IMR-90 (cell line): ENCODE data around the gene SYS1. TPM values are rescaled to one million over a fixed set of nuclear protein-coding genes. Genes with fewer than 3 reads are reported as not detected.

Source experiments
- ATAC-seq: fragments of 200-7000 bp; cut with Tn5 transposase; 2 replicates; pipeline ENCODE4 v1.9.1; 2020; ENCODE audit warnings: low read depth, mild to moderate bottlenecking, moderate library complexity
- BruUV-seq: library from RNA; stranded (reverse); fragments of 400-500 nt; replicated peaks from 2 replicates; lab custom pipeline; 2021; lab: Mats Ljungman, UMichigan
- CTCF ChIA-PET: fragments of 300-600 bp; formaldehyde crosslinking; extraction: SDS; loops from one replicate; lab custom pipeline; 2021; ENCODE audit warnings: antibody characterized with exemption; lab: Yijun Ruan, JAX
- POLR2A ChIA-PET: fragments of 300-600 bp; sonication (Branson Sonifier 250); formaldehyde crosslinking; loops from one replicate; lab custom pipeline; 2022; ENCODE audit warnings: antibody characterized with exemption; ENCODE audit not compliant: unreplicated experiment; lab: Charles Lee
- DNase-seq: peaks from one replicate; pipeline ENCODE4 v3.0.0; 2013
- H2AFZ ChIP-seq: replicated peaks from 2 replicates; pipeline ENCODE3; 2013; ENCODE audit warnings: low read length, mild to moderate bottlenecking; ENCODE audit not compliant: poor library complexity
- H2AK5ac ChIP-seq: 2 replicates; pipeline ENCODE4 v1.6.1; 2013; ENCODE audit warnings: low read depth, low read length, inconsistent platforms
- H2AK9ac ChIP-seq: replicated peaks from 2 replicates; pipeline ENCODE3; 2013; ENCODE audit warnings: mild to moderate bottlenecking, low read depth, low read length, moderate library complexity; ENCODE audit not compliant: poor library complexity
- H2BK120ac ChIP-seq: 2 replicates; pipeline ENCODE4 v1.6.1; 2013; ENCODE audit warnings: low read depth, low read length, inconsistent platforms
- H2BK15ac ChIP-seq: 3 replicates; pipeline ENCODE4 v1.6.1; 2013; ENCODE audit warnings: low read depth, low read length, inconsistent platforms
- H2BK20ac ChIP-seq: 2 replicates; pipeline ENCODE4 v1.6.1; 2013; ENCODE audit warnings: low read depth, mild to moderate bottlenecking, inconsistent platforms, low read length, moderate library complexity
- H2BK5ac ChIP-seq: 2 replicates; pipeline ENCODE4 v1.6.1; 2013; ENCODE audit warnings: mild to moderate bottlenecking, low read depth, low read length, inconsistent platforms; ENCODE audit not compliant: poor library complexity, severe bottlenecking
- H3K14ac ChIP-seq: replicated peaks from 2 replicates; pipeline ENCODE4 v1.6.1; 2013; ENCODE audit warnings: low read depth, low read length, inconsistent platforms
- H3K18ac ChIP-seq: 2 replicates; pipeline ENCODE4 v1.6.1; 2013; ENCODE audit warnings: low read depth, low read length, control low read depth
- H3K23ac ChIP-seq: 2 replicates; pipeline ENCODE4 v1.6.1; 2013; ENCODE audit warnings: low read depth, low read length, inconsistent platforms
- H3K27ac ChIP-seq: 2 replicates; pipeline ENCODE4 v1.5.1; 2013; ENCODE audit warnings: mild to moderate bottlenecking, control low read depth, low read length; ENCODE audit not compliant: insufficient read depth
- H3K27me3 ChIP-seq: 2 replicates; pipeline ENCODE4 v1.6.1; 2013; ENCODE audit warnings: low read length; ENCODE audit not compliant: control insufficient read depth, insufficient read depth
- H3K36me3 ChIP-seq: 2 replicates; pipeline ENCODE4 v1.6.1; 2013; ENCODE audit warnings: low read length, mixed read lengths; ENCODE audit not compliant: control insufficient read depth, insufficient read depth
- H3K4ac ChIP-seq: 2 replicates; pipeline ENCODE4 v1.6.1; 2013; ENCODE audit warnings: low read depth, low read length, inconsistent platforms
- H3K4me1 ChIP-seq: 2 replicates; pipeline ENCODE4 v1.6.1; 2013; ENCODE audit warnings: low read length, mixed read lengths; ENCODE audit not compliant: control insufficient read depth, insufficient read depth
- H3K4me2 ChIP-seq: 2 replicates; pipeline ENCODE4 v1.6.1; 2013; ENCODE audit warnings: low read depth, mild to moderate bottlenecking, control low read depth, low read length, moderate library complexity
- H3K4me3 ChIP-seq: 2 replicates; pipeline ENCODE4 v1.5.1; 2013; ENCODE audit warnings: low read depth, mild to moderate bottlenecking, control low read depth, low read length, moderate library complexity; ENCODE audit not compliant: insufficient read depth
- H3K56ac ChIP-seq: 2 replicates; pipeline ENCODE4 v1.6.1; 2013; ENCODE audit warnings: low read length, inconsistent platforms; ENCODE audit not compliant: insufficient read depth; ENCODE audit errors: extremely low read depth
- H3K79me1 ChIP-seq, 2 experiments: 2 replicates each; pipeline ENCODE4 v1.6.1; 2013; ENCODE audit warnings: low read length in 2 of 2, inconsistent platforms in 1 of 2, low read depth in 1 of 2
- H3K9ac ChIP-seq: 2 replicates; pipeline ENCODE4 v1.6.1; 2013; ENCODE audit warnings: low read depth, low read length, control low read depth
- H3K9me1 ChIP-seq: 2 replicates; pipeline ENCODE4 v1.6.1; 2013; ENCODE audit warnings: low read length, inconsistent platforms; ENCODE audit not compliant: insufficient read depth
- H3K9me3 ChIP-seq: 2 replicates; pipeline ENCODE4 v1.6.1; 2013; ENCODE audit warnings: low read length; ENCODE audit not compliant: control insufficient read depth, insufficient read depth
- H4K20me1 ChIP-seq: 2 replicates; pipeline ENCODE4 v1.6.1; 2013; ENCODE audit warnings: low read length, inconsistent platforms; ENCODE audit not compliant: insufficient read depth
- H4K5ac ChIP-seq: 2 replicates; pipeline ENCODE4 v1.6.1; 2013; ENCODE audit warnings: mild to moderate bottlenecking, low read depth, low read length, control low read depth
- H4K8ac ChIP-seq, 2 experiments: 2 replicates each; pipeline ENCODE4 v1.6.1; 2013; ENCODE audit warnings: low read depth in 2 of 2, low read length in 2 of 2, control low read depth in 1 of 2, inconsistent platforms in 1 of 2
- H4K91ac ChIP-seq: 2 replicates; pipeline ENCODE4 v1.6.1; 2013; ENCODE audit warnings: low read depth, low read length, inconsistent platforms; ENCODE audit not compliant: insufficient read depth
- MXI1 ChIP-seq: IDR thresholded peaks from 2 replicates; pipeline ENCODE4 v1.6.1; 2012; ENCODE audit warnings: low read depth, mild to moderate bottlenecking, low read length, moderate library complexity, borderline replicate concordance
- POLR2A ChIP-seq: IDR thresholded peaks from 2 replicates; pipeline ENCODE4 v1.6.1; 2012; ENCODE audit warnings: mild to moderate bottlenecking, low read depth, low read length
- WGBS, 2 experiments: methylation state at CpG; one replicate each; pipeline versions ENCODE4 v1.1.5 to v1.1.7; 2013; ENCODE audit warnings: missing lambda C conversion rate in 2 of 2; ENCODE audit not compliant: insufficient read length in 1 of 2; ENCODE audit errors: extremely low coverage in 2 of 2; 5-methylcytosine and 5-hydroxymethylcytosine counted together
- dilution Hi-C: fragments of 300-500 bp; cut with HindIII; formaldehyde crosslinking; loops from one replicate; pipeline ENCODE4 v1.14.3; 2018; ENCODE audit warnings: low sequenced_read_pairs; ENCODE audit not compliant: unreplicated experiment
- in situ Hi-C: fragments of 300-500 bp; cut with MboI; formaldehyde crosslinking; loops from 3 replicates; pipeline ENCODE4 v1.14.3; 2019; ENCODE audit warnings: low sequenced_read_pairs, inconsistent platforms, mixed read lengths
- intact Hi-C: fragments of 100-400 bp; cut with micrococcal nuclease; formaldehyde crosslinking; loops from 2 replicates; pipeline ENCODE4 v1.10.0; 2022
- polyA plus RNA-seq, 3 experiments: library from polyadenylated mRNA; depleted of rRNA; stranded (reverse); fragments of >200 nt; gene quantifications; 2 replicates each; pipeline ENCODE4 v1.2.3, GENCODE V29; 2012; ENCODE audit warnings: low replicate concordance in 1 of 3
- total RNA-seq: library from RNA; depleted of rRNA; stranded (reverse); fragments of >200 nt; gene quantifications from 2 replicates; pipeline ENCODE4 v1.2.3, GENCODE V29; 2012

The SYS1 gene
- total and polyA plus RNA-seq, 2 of the 4 experiments (the other 2 are of a cell fraction) = 12.9 to 24.6 TPM

DNA sequence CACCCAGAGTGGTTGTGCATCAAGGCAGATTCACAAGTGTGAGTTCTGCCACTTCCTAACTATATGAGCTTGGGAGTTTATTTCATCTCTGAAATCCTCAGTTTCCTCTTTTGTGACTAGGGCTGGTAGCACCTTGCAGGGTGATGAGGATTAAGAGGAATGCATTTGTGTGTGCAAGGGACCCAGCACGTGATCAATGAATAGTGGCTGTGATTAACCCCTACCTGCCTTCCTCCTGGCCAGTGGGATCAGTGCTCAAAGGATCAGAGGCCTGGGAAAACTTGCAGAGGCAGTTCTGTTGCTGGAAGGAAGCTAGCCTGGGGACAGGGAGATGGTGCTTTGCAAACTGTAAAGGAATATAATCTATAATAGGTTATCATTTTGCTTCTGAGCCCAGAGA is 22.0 kb upstream of the SYS1 start:
- ChIA-PET CTCF (interaction anchor here (2.5 kb wide), 1 partner anchor 22 kb away, joined by 8 read pairs; the partner anchor contains the start of gene SYS1), POLR2A (no interaction called here)
- Histone ChIP-seq H3K18ac (no peak overlapping the region), H2AFZ (no peak overlapping the region), H3K9me3 (no peaks in the 10 kb centered on the region), H3K14ac (peak overlapping the region; percentile 33; the same call in 1 of the 2 replicates), H2AK9ac (no peak overlapping the region), H4K5ac (no peak overlapping the region), H2BK5ac (peak overlapping the region; percentile 51), H3K9ac (no peak overlapping the region), H3K9me1 (peaks cover 43% of the 10 kb centered on the region), H3K4me1 (peaks cover 71% of the 10 kb centered on the region), H2BK15ac (no peak overlapping the region), H3K79me1 (peaks cover 24 to 95% of the 10 kb centered on the region in 2 experiments), H2BK120ac (0 out of 2 replicates have a peak overlapping the region, but pooled peaks have one; percentile 16), H3K4ac (peak overlapping the region; percentile 99), H3K4me3 (no peak overlapping the region), H3K36me3 (peaks cover 32% of the 10 kb centered on the region), H4K20me1 (peaks cover 45% of the 10 kb centered on the region), H3K56ac (no peak overlapping the region), H3K4me2 (no peak overlapping the region), H3K27me3 (no peaks in the 10 kb centered on the region), H3K27ac (peak overlapping the region; percentile 12; the same call in 1 of the 2 replicates), H3K23ac (peak overlapping the region; percentile 90; the same call in 1 of the 2 replicates), H2AK5ac (peak overlapping the region; percentile 25; the same call in 1 of the 2 replicates), H4K8ac (peak overlapping the region in 1 of 2 experiments; percentile 42; a peak in 1 of 4 replicates), H4K91ac (no peak overlapping the region), H2BK20ac (no peak overlapping the region)
- intact Hi-C loops (no loop called here), dilution Hi-C loops (no loop called here), in situ Hi-C loops (loop anchor here (25.0 kb wide), 1 partner anchor 571 kb away; the partner anchor contains the start of gene PLTP)
- no CpG with 5 or more reads among the region's 1 CpG for WGBS, 2 experiments
- no TSS peak for BruUV-seq
- DNase-seq (no peak), ATAC-seq (no peak)
- TF ChIP-seq MXI1 = no peak
- peak; percentile 56; the same call in 1 of the 2 replicates for TF ChIP-seq POLR2A
